HG03060 (cell line): Measurements from ENCODE around the gene FLII.
"Not testable (repeated sequence)": the region's sequence is repeated elsewhere in the genome, so short reads cannot be mapped to it uniquely, and the experiment has no call there.

ENCODE experiments used
- ATAC-seq: cut with Tn5 transposase; IDR thresholded peaks from one replicate; pipeline ENCODE4 v1.9.1; 2021; ENCODE audit warnings: low read depth, moderate number of reproducible peaks; ENCODE audit not compliant: unreplicated experiment

FLII gene

DNA sequence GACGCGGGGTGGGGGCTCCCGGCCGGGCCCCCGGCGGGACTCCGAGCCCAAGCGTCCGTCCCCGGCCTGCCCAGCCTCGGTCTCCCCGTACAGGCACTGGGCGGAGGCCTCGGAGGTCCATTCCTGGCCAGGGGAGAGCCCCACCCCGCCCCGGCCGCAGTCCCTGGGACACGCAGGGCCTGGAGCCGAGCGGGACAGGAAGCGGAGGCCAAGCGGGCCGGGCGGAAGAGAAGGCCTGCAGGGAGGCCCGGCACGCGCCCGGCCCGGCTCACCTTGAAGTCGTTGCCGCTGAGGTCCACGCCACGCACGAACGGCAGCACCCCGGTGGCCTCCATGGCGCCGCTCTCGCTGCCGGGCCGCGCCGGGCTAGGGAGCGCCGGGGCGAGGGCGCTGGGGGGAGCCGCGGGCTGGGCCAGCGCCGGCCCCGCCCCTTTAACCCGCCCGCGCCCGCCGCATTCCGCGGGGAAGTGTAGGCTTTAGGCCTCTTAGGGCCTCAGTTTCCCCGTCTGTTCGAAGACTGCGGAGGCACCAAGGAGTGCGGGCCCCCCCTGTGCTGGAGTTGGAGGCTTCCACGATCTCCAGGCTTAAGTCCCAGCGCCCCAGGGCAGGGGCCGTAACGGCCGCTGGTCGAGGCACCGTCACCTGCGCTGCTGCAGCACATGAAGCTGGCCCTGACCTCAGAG, at the start of gene FLII:
FLII (minus strand) TSS at position 383 of the 683 bp plus-strand sequence; CDS start at position 335, 48 bp downstream.
- ATAC-seq, result no peak

DNA sequence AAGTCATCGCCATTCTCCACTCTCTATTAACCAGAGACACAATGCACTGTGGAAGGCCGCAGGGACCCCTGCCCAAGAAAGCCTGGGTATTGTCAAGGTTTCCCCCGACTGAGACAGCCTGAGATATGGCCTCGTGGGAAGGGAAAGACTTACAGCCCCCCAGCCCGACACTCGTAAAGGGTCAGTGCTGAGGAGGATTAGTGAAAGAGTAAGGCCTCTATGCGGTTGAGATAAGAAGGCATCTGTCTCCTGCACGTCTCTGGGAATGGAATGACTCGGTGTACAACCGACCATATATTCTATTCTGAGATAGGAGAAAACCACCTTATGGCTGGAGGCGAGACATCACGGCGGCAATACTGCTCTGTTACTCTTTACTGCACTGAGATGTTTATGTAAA, 44.7 kb upstream of the FLII start:
- not testable (repeated sequence) for ATAC-seq

DNA sequence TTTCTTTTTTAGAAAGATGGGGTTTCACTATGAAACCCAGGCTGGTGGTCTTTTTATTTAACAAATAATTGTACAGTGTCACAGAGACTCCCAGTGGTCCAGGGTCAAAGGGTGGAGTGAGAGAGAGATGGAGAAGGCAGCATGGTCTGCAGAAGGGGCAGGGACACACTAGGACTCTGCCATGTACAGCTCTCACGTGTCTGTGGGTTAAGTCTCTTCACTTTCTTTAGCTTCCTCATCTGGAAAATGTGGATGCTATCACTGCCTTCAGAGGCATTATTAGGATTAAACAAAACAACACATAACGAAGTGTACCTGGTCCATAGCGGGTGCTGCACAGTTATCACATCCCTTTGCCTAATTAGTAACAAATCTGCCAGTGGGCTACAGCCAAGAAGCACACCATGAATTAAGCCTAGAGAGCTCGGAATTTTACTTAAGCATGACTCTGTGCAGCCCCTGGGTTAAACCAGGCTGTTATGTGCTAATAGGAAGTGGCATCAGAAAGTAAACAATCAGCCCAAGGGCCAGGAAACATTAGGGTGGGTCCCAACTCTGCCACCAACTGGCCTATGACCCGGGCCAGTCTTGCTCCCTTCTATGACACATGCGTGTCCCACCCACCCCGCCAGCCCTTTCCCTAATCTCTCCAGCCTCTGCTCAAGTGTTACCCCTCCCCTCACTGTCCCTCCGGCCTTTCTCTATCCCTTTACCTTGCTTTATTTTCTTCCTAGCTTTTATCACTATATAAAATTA, 42.4 kb upstream of the FLII start:
- no peak for ATAC-seq

DNA sequence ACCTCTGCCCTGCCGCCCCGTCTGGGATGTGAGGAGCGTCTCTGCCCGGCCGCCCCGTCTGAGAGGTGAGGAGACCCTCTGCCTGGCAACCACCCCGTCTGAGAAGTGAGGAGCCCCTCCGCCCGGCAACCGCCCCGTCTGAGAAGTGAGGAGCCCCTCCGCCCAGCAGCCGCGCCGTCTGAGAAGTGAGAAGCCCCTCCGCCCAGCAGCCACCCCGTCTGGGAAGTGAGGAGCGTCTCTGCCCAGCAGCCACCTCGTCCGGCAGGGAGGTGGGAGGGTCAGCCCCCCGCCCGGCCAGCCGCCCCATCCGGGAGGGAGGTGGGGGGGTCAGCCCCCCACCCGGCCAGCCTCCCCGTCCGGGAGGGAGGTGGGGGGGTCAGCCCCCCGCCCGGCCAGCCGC, 39.5 kb upstream of the FLII start:
- ATAC-seq, result not testable (repeated sequence)

DNA sequence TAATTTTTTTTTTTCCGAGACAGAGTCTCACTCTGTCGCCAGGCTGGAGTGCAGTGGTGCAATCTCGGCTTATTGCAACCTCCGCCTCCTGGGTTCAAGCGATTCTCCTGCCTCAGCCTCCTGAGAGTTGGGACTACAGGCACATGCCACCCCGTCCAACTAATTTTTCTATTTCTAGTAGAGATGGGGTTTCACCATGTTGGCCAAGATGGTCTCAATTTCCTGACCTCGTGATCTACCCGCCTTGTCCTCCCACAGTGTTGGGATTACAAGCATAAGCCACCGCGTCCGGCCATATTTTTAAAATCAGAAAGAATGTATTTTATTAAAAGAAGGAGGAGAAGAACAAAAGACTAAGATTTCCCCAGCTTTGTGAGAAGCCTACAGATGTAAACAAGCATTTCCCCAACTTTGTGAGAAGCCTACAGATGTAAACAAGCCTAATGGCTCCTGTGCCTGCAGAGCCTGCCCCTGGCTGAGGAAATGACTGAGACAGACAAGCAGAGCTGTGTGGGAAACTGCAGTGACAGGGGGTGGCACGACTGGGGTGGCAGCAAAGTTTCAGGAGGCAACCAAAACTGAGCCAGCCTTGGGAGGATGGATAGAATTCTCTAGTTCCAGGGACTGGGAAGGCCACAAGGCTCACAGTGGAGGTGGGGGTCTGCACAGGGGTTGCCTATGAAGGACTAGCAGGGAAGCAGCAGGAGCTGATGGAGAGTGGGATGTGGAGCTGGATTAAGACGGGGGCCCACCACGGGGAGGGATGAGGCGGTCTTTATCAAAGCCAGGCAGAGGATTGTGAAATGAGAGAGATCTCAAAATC, 33.4 kb upstream of the FLII start:
- no peak for ATAC-seq

DNA sequence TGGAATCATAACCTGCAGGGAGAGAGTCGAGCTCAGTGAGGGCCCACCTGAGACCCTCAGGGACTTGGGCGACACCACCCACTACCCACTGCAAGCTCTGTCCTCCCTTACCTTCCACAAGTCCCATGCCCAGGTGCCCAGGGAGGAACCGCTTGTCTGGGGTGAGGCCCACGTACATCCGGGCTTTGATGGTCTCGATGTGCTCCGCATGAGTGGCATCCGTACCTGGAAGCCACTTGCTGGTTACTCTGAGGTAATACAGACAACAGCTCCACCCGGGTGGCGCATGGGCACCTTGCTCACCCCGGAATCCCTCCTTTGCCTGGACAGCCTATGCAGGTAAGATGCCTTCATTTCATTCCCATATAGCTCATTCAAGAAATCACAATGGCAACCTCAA, 26.8 kb upstream of the FLII start:
- ATAC-seq, result no peak

DNA sequence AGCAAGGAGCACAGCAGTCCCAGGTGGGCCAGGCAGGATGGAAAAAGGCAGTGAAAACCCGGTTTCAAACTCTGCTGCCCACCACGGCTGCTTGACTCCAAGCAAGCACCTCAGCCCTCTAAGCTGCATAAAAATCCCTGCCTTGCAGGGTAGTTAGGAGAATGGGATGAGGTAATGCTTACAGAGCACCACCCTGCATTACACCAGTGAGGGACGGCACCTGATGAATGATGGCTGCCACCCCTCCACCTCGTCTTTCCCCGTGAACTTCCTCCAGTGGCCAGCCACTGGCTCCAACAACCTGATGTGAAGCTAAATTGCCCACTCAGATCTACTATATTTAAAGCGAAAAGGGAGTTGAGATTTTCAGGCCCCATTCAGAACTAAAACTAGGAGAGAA, 23.2 kb upstream of the FLII start:
- ATAC-seq, result no peak

DNA sequence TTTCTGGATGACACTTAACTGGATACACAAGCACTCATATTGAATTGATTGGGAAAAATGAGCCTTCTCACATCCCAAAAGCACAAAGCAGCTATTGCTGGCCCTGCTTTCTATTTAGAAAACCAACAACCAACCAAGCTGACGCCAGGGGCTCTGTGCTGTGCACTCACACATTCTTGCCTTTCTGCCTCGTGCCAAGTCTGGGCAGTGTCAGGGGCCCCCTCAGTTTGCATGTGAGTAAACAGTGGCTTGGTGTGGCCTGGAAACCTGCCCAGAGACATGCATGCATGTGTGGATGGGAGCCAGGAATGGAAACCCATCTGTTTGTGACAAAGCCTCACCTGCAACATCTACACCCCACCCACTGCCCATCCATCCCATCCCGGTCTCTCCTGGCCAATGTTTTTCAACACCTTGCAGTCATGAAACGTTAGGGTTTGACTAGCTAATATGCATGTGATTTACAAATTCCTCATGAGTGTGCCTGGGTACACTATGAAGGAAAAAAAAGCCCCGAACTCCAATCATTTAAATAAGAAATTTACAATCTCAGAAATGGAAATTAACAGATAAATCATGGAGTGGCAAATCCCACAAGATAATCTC, 22.3 kb upstream of the FLII start:
- no peak for ATAC-seq

DNA sequence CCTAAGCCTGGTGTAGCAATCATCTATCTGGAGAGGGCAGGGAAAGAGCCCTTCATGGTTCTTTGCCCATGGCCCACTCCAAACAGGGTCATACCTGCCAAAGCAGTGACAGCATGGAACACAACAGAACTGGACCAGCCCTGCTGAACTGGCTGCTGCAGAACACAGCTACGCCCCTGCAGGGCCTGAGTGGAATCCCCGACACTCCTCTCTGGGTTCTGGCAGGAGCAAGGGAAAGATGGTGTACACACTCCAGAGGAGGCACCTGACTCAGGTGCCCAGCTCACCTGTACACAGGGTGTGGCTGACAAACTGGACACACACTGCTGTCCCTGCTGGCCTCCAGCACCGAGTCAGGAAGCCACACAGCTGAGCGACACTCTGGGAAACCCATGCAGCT, 21.7 kb upstream of the FLII start:
- no peak for ATAC-seq

DNA sequence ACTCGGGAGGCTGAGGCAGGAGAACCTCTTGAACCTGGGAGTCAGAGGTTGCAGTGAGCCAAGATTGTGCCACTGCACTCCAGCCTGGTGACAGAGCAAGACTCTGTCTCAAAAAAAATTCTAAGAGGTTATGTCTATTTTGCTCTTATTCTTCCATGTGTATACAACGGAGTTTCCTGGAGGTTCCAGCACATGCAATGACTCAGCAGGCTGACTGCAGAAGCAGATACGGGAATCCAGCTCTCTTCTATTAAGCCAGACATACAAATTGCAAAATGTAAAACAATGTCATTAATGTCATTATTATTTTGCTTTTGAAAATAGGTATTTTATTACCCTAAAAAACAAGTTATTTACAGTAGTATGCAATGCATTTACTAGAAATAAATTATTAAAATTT, 20.3 kb upstream of the FLII start:
- no peak for ATAC-seq

DNA sequence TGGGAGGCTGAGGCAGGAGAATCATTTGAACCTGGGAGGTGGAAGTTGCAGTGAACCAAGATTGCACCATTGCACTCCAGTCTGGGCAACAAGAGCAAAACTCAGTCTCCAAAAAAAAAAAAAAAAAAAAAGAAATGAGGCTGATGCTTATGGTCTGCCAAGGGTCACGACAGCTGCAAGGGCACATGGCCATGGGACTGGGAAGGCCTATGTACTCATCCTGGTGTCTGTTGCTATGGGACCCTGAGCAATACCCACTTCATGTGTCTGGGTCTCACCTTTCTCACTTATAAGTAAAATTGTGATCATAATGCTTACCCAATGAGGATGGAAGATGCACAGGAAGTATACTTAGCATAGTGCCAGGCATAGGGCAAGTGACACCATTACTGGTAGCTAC, 18.5 kb upstream of the FLII start:
- ATAC-seq, result no peak

DNA sequence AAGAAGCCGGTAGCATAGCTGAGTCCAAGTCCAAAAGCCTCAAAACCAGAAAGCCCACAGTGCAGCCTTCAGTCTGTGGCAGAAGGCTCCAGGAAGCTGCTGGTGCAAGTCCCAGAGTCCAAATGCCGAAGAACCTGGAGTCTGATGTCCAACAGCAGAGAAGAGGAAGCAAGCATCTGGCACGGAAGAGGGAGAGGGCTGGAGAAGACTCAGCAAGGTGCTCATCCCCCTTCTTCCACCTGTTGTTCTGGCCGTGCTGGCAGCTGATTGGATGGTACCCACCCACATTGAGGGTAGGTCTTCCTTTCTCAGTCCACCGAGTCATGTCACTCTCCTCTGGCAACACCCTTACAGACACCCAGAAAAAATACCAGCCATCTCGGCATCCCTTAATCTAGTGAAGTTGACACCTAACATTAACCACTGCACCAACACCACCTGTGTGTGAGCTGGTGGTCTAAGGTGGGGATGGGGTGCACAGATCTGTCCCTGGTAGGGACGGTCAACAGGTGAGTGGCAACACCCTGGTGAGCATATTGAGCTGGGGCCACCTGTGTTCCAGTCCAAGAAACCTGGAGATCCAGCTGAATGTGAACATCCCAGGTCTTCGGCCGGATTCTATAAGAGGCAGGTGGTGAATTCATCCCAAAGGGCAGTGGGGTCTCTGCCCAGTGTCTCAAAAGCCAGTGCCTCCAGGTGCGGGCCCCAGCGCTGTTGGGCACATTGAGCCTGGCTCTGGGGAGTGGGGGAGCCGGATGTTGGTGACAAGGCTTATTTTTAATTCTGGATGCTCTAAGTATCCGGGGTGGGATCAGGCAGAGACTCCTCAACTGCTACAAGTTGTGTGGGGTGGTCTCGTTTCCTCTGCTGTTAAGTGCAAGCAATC, 11.8 kb upstream of the FLII start:
- no peak for ATAC-seq

DNA sequence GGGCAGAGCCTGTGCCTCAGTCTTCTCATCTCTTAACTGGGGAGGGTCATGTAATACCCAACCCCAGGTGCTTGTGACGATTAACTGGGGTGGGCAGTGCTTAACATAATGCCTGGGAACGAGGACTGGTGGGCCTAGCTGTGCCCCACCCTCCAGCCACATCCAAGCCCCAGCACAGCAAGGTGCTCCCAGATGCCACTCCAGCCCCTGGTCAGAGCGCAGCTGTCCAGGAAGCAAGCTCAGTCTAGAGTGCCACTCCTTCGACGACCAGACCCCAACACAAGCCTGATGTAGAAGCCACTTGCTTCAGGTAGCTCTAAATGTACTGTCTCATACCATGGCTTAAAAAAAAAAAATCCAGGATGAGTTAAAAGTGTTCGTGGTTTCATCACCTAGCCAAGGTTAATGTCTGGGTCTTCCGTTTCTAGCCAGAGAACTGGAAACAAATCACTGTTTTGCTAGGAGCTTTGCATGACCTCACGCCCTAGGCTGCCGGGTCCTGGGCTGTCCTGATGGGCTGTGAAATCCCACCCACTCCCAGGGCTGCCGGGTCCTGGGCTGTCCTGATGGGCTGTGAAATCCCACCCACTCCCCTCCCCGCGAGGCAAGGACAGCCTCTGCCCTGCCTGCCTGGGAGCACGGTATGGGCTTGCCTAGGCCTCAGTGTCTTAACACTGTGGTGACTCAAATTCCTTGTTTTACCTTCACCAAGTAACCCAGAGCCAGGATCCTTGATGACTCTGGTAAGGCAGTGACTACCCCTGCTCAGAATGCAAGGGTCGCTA, 9.6 kb upstream of the FLII start:
- ATAC-seq, result no peak

DNA sequence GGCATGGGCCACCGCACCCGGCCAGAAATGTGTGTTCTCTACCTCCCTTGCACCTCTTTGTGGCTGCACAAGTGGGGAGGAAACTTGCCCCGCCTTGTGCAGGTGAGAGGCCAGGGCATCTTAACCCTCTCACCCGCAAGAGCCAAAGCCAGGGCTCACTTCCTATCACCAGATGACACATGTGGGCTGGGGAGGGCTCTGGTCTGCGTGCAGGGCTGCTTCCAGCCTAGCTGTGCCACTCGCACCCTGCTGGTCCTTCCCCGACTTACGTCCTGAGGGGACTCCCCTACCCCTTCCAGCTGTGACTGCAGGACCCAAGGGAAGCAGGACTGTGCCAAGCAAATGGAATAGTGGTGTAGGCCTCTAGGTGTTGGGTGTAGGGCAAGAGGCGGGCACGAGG, 8.8 kb upstream of the FLII start:
- no peak for ATAC-seq

DNA sequence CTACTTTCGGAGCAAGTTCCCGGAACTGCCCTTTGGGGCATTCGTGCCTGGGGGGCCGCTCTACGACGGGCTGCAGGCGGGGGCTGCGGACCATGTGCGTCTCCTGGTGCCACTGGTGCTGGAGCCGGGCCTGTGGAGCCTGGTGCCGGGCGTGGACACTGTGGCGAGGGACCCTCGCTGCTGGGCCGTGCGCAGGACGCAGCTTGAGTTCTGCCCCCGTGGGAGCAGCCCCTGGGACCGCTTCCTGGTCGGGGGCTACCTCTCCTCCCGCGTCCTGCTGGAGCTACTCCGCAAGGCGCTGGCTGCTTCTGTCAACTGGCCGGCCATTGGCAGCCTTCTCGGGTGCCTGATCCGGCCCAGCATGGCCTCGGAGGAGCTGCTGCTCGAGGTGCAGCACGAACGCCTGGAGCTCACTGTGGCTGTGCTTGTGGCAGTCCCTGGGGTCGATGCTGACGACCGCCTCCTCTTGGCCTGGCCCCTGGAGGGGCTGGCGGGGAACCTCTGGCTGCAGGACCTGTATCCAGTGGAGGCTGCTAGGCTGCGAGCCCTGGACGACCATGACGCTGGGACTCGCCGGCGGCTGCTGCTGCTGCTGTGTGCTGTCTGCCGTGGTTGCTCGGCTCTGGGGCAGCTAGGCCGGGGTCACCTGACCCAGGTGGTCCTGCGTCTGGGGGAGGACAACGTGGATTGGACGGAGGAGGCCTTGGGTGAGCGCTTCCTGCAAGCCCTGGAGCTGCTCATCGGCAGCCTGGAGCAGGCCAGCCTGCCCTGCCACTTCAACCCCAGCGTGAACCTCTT, 5.5 kb upstream of the FLII start:
- no peak for ATAC-seq

DNA sequence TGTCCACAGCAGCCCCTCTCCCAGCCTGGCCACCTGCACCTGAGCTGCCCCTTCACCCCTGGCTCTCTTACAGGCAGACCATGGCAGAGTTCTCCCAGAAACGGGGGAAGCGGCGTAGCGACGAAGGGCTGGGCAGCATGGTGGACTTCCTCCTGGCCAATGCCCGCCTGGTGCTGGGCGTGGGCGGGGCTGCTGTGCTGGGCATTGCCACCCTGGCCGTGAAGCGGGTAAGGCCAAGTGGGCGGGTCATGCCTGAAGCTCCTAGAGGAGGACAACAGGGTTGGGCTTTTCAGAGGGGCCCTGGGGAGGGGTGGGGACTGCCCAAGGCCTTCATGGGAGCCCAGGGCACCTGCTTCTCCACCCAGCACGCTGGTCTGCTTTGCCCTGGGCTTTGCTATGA, 4.1 kb upstream of the FLII start:
- ATAC-seq, result no peak

DNA sequence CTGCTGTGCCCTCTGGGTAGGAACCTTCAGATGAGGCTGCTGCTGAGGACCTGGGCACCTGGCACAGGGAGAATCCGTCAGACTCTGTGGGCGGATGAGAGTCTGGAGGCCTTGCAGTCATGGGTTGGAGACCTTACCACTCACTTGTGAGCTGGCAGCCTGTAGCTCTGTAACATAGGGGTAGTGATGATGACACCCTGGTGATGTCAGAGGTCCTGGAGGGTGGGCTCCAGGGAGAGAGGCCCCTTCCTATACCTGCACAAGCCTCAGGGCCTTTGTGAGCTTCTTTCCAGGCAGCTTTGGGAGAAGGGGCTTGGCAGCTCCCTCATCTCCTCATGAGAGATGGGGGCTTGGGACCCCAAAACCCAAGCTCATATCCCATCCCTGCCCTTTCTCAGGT, 3.6 kb upstream of the FLII start:
- no peak for ATAC-seq

DNA sequence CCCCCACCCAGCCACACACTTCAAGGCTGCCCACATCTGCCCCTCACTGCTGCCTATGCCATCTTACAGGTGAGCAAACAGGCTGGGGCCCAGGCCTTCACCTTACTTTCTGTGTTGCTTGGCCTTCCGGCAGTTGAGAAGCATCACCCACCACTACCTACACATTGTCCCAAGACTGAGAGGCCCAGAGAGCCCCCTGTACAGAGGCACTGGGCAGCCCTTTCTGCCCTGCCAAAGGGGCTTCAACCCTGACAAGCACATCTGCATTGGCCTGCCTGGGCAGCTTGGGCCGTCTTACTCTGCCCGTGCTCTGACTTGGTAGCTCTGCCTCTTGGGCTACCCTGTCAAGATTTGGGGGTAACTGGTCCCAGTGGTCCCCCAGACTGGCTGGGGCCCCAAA, 3.1 kb upstream of the FLII start:
- no peak for ATAC-seq

DNA sequence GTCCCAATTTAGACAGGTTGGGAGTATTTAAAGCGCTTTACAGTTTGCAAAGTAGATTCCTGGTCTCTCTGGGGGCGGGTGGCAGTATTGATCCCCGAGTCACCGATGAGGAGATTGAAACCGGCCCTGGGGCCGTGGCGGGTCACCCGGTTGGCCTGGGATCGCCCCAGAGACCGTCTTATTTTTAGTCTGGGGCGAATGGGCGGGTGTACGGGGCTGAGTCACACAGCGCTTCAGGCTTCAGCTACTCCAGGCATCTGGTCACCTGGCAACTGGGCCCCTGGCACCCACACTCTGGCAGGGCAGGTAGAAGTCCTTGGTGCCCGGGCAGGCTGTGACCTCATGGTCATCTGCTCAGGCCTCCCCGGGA, 2.6 kb upstream of the FLII start:
- ATAC-seq, result no peak
